SK-N-SH (cell line): ENCODE measurements around the gene IFNA5. TPM values are rescaled to one million over a fixed set of nuclear protein-coding genes. Genes with fewer than 3 reads are reported as not detected.

ENCODE experiments used
- CTCF ChIA-PET: fragments of 300-600, 350-600 bp; formaldehyde crosslinking; extraction: SDS; loops from one replicate; lab custom pipeline; 2021; lab: Yijun Ruan, JAX
- POLR2A ChIA-PET: fragments of 350-600 bp; sonication (Branson Sonifier 250); formaldehyde crosslinking; extraction: SDS; loops from one replicate; lab custom pipeline; 2020; ENCODE audit warnings: antibody characterized with exemption, inconsistent platforms; lab: Yijun Ruan, JAX
- DNase-seq: peaks from one replicate; pipeline ENCODE4 v3.0.0; 2012
- H2AFZ ChIP-seq: fragments of 200-600 bp; sonication (generic); 2 replicates; pipeline ENCODE4 v1.8.1; 2016; ENCODE audit warnings: antibody characterized with exemption, mild to moderate bottlenecking, low read depth
- H3F3A ChIP-seq: fragments of 200-600 bp; sonication (generic); replicated peaks from 2 replicates; pipeline ENCODE3; 2016; ENCODE audit warnings: antibody characterized with exemption, mild to moderate bottlenecking; ENCODE audit not compliant: insufficient read depth
- H3K27ac ChIP-seq, 2 experiments: fragments of 200-500 bp in 1 of 2; fragments of 200-600 bp in 1 of 2; sonication (Bioruptor generic) in 1 of 2; sonication (generic), shearing (Covaris generic) in 1 of 2; 2 replicates each; pipeline versions ENCODE4 v1.5.1 to v1.6.1; 2014 to 2016; ENCODE audit warnings: low read depth in 2 of 2, inconsistent platforms in 1 of 2, low read length in 1 of 2, mild to moderate bottlenecking in 1 of 2, mixed read lengths in 1 of 2
- H3K27me3 ChIP-seq: fragments of 200-600 bp; sonication (generic), shearing (Covaris generic); 2 replicates; pipeline ENCODE4 v1.6.1; 2016; ENCODE audit warnings: mixed run types; ENCODE audit not compliant: insufficient read depth
- H3K36me3 ChIP-seq, 2 experiments: fragments of 200-500 bp in 1 of 2; fragments of 200-600 bp in 1 of 2; sonication (Bioruptor generic) in 1 of 2; sonication (generic) in 1 of 2; replicated peaks in 1 of 2; 2 replicates each; pipeline versions ENCODE3 to v1.5.1; 2014 to 2016; ENCODE audit warnings: low read length in 1 of 2, mild to moderate bottlenecking in 1 of 2; ENCODE audit not compliant: insufficient read depth in 2 of 2, control insufficient read depth in 1 of 2
- H3K4me1 ChIP-seq, 2 experiments: fragments of 200-500 bp in 1 of 2; fragments of 200-600 bp in 1 of 2; sonication (Bioruptor generic) in 1 of 2; sonication (generic), shearing (Covaris generic) in 1 of 2; 2 replicates each; pipeline versions ENCODE4 v1.5.1 to v1.6.1; 2014 to 2016; ENCODE audit warnings: low read depth in 1 of 2, low read length in 1 of 2, mixed run types in 1 of 2; ENCODE audit not compliant: insufficient read depth in 2 of 2, control insufficient read depth in 1 of 2
- H3K4me2 ChIP-seq: fragments of 200-600 bp; sonication (generic), shearing (Covaris generic); 2 replicates; pipeline ENCODE4 v1.6.1; 2017; ENCODE audit warnings: mixed run types
- H3K4me3 ChIP-seq, 2 experiments: fragments of 200-500 bp in 1 of 2; fragments of 200-600 bp in 1 of 2; sonication (Bioruptor generic) in 1 of 2; sonication (generic), shearing (Covaris generic) in 1 of 2; 2 replicates each; pipeline versions ENCODE4 v1.5.1 to v1.8.1; 2014 to 2016; ENCODE audit warnings: low read depth in 2 of 2, inconsistent platforms in 1 of 2, low read length in 1 of 2, mild to moderate bottlenecking in 1 of 2, mixed read lengths in 1 of 2, moderate library complexity in 1 of 2
- H3K79me2 ChIP-seq: fragments of 200-600 bp; sonication (generic); 2 replicates; pipeline ENCODE4 v1.8.1; 2017; ENCODE audit warnings: mild to moderate bottlenecking; ENCODE audit not compliant: insufficient read depth
- H3K9ac ChIP-seq: fragments of 200-600 bp; sonication (generic); 2 replicates; pipeline ENCODE4 v1.6.1; 2017; ENCODE audit warnings: mixed run types
- H3K9me2 ChIP-seq: fragments of 200-600 bp; sonication (generic); 2 replicates; pipeline ENCODE4 v1.6.1; 2017; ENCODE audit warnings: mixed run types
- H3K9me3 ChIP-seq: fragments of 200-600 bp; sonication (generic); 2 replicates; pipeline ENCODE4 v1.6.1; 2017; ENCODE audit warnings: mixed run types, mild to moderate bottlenecking, moderate library complexity
- H4K20me1 ChIP-seq: fragments of 200-600 bp; sonication (generic); 2 replicates; pipeline ENCODE4 v1.6.1; 2017; ENCODE audit warnings: mild to moderate bottlenecking, mixed run types; ENCODE audit not compliant: insufficient read depth
- CHD2 ChIP-seq: fragments of 150-350 bp; IDR thresholded peaks from 2 replicates; pipeline ENCODE4 v1.6.1; 2018; ENCODE audit warnings: low read length; ENCODE audit not compliant: partially characterized antibody
- FOXM1 ChIP-seq: IDR thresholded peaks from 2 replicates; pipeline ENCODE4 v1.4.0; 2012; ENCODE audit warnings: low read depth, mild to moderate bottlenecking
- GABPA ChIP-seq: IDR thresholded peaks from 2 replicates; pipeline ENCODE4 v1.4.0; 2012; ENCODE audit warnings: low read depth, mild to moderate bottlenecking
- MEF2A ChIP-seq: IDR thresholded peaks from 2 replicates; pipeline ENCODE4 v1.4.0; 2012; ENCODE audit warnings: low read depth, borderline replicate concordance
- MXI1 ChIP-seq: IDR thresholded peaks from 2 replicates; pipeline ENCODE4 v1.6.1; 2012; ENCODE audit warnings: mild to moderate bottlenecking, low read depth, low read length, improper control_type of control experiment
- NFIC ChIP-seq: IDR thresholded peaks from 2 replicates; pipeline ENCODE4 v1.4.0; 2012; ENCODE audit warnings: borderline replicate concordance
- POLR2AphosphoS5 ChIP-seq: IDR thresholded peaks from 2 replicates; pipeline ENCODE4 v1.6.1; 2012; ENCODE audit warnings: low read depth, low read length
- RFX5 ChIP-seq: IDR thresholded peaks from 2 replicates; pipeline ENCODE4 v1.6.1; 2012; ENCODE audit warnings: mild to moderate bottlenecking, improper control_type of control experiment, low read length
- SIN3A ChIP-seq: IDR thresholded peaks from 2 replicates; pipeline ENCODE4 v1.6.1; 2012; ENCODE audit warnings: low read depth, mild to moderate bottlenecking, low read length, moderate library complexity, borderline replicate concordance
- TCF12 ChIP-seq: IDR thresholded peaks from 2 replicates; pipeline ENCODE4 v1.4.0; 2012
- WGBS: methylation state at CpG from one replicate; pipeline ENCODE4 v1.1.6; 2017; ENCODE audit warnings: low lambda C conversion rate; 5-methylcytosine and 5-hydroxymethylcytosine counted together
- polyA plus RNA-seq, 3 experiments: library from polyadenylated mRNA; depleted of rRNA; stranded (reverse); fragments of >200 nt; gene quantifications; 2 replicates each; pipeline ENCODE4 v1.2.3, GENCODE V29; 2012
- TF ChIP-seq, protein P1 (sequence below): IDR thresholded peaks from 2 replicates; pipeline ENCODE4 v1.4.0; 2012; ENCODE audit warnings: low read depth
- TF ChIP-seq, protein P2 (sequence below): IDR thresholded peaks from 2 replicates; pipeline ENCODE4 v1.4.0; 2012; ENCODE audit warnings: low read depth, borderline replicate concordance
- TF ChIP-seq, protein P3 (sequence below): fragments of 150-350 bp; IDR thresholded peaks from 2 replicates; pipeline ENCODE4 v1.6.1; 2017; ENCODE audit warnings: antibody characterized with exemption, low read length, low read depth, borderline replicate concordance
- TF ChIP-seq, protein P4 (sequence below): IDR thresholded peaks from 2 replicates; pipeline ENCODE4; 2012
- TF ChIP-seq, protein P5 (sequence below): fragments of 150-350 bp; IDR thresholded peaks from 2 replicates; pipeline ENCODE4 v1.6.1; 2016; ENCODE audit warnings: mild to moderate bottlenecking, low read depth, low read length

The IFNA5 gene
- polyA plus RNA-seq, 1 of the 3 experiments (the other 2 are of a cell fraction): not detected

DNA sequence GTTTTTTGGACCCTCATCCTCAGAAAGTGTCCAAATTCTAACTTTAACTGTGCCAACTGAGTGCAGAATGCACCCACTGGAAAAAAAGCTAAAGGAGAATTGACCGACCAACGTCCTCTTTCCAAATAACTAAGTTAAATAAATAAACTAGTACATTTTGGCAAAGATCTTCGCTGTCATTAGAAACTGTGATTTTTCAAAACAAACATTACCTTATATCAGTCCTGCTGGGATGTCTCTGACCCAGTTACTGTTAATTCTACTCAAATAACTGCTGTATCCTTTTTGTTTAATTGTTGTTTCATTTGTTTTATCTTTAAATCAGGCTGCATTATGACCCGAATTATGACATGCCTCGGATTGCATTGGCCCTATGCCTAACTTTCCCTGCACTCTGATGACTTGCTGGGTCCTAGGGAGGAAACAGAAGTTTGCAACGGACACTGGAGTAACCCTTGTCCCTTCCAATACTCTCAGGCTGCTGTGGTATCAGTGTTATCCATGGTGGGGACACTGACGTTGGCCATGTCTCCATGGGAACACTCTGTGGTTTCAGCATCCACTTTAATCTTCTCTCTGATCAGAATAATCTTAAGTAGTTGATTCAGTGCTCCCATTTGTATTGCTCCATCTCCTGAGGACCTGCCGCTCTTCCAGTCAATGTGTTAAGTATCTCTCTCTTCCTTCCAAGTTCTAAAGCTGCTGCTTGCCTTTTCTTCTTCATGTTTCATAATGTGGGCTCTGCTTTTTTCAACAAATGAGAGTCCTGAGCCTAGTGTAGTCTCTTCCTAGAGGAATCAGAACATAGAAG, 11.1 kb upstream of the IFNA5 start:
- no peak overlapping the region for H2AFZ ChIP-seq
- CTCF ChIA-PET: interaction anchor here (1.8 to 13.7 kb wide), 3 partner anchors 11 to 77 kb away, joined by 3 to 239 read pairs (median 9); no protein-coding TSS in a partner anchor
- TF ChIP-seq MEF2A: no peak
- TF ChIP-seq, protein P1, sequence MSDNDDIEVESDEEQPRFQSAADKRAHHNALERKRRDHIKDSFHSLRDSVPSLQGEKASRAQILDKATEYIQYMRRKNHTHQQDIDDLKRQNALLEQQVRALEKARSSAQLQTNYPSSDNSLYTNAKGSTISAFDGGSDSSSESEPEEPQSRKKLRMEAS: no peak
- no peak for TF ChIP-seq CHD2
- TF ChIP-seq, protein P2, sequence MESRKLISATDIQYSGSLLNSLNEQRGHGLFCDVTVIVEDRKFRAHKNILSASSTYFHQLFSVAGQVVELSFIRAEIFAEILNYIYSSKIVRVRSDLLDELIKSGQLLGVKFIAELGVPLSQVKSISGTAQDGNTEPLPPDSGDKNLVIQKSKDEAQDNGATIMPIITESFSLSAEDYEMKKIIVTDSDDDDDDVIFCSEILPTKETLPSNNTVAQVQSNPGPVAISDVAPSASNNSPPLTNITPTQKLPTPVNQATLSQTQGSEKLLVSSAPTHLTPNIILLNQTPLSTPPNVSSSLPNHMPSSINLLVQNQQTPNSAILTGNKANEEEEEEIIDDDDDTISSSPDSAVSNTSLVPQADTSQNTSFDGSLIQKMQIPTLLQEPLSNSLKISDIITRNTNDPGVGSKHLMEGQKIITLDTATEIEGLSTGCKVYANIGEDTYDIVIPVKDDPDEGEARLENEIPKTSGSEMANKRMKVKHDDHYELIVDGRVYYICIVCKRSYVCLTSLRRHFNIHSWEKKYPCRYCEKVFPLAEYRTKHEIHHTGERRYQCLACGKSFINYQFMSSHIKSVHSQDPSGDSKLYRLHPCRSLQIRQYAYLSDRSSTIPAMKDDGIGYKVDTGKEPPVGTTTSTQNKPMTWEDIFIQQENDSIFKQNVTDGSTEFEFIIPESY: no peak
- TF ChIP-seq, protein P3, sequence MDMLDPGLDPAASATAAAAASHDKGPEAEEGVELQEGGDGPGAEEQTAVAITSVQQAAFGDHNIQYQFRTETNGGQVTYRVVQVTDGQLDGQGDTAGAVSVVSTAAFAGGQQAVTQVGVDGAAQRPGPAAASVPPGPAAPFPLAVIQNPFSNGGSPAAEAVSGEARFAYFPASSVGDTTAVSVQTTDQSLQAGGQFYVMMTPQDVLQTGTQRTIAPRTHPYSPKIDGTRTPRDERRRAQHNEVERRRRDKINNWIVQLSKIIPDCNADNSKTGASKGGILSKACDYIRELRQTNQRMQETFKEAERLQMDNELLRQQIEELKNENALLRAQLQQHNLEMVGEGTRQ: no peak
- TF ChIP-seq POLR2AphosphoS5: no peak
- TF ChIP-seq, protein P4, sequence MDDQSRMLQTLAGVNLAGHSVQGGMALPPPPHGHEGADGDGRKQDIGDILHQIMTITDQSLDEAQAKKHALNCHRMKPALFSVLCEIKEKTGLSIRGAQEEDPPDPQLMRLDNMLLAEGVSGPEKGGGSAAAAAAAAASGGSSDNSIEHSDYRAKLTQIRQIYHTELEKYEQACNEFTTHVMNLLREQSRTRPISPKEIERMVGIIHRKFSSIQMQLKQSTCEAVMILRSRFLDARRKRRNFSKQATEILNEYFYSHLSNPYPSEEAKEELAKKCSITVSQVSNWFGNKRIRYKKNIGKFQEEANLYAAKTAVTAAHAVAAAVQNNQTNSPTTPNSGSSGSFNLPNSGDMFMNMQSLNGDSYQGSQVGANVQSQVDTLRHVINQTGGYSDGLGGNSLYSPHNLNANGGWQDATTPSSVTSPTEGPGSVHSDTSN: no peak
- TF ChIP-seq MXI1: no peak
- TF ChIP-seq SIN3A: no peak
- TF ChIP-seq, protein P5, sequence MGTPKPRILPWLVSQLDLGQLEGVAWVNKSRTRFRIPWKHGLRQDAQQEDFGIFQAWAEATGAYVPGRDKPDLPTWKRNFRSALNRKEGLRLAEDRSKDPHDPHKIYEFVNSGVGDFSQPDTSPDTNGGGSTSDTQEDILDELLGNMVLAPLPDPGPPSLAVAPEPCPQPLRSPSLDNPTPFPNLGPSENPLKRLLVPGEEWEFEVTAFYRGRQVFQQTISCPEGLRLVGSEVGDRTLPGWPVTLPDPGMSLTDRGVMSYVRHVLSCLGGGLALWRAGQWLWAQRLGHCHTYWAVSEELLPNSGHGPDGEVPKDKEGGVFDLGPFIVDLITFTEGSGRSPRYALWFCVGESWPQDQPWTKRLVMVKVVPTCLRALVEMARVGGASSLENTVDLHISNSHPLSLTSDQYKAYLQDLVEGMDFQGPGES: no peak
- no peak for TF ChIP-seq RFX5
- TF ChIP-seq NFIC: no peak
- TF ChIP-seq TCF12: no peak
- TF ChIP-seq GABPA: no peak
- no peak for TF ChIP-seq FOXM1
- TF ChIP-seq, all 33 proteins: peak for 0
- Histone ChIP-seq H3K9me2 (no peaks in the 10 kb centered on the region), H3K27ac (no peak overlapping the region), H3K4me2 (0 out of 2 replicates have a peak overlapping the region, but pooled peaks have one; percentile 16), H3K79me2 (no peaks in the 10 kb centered on the region), H4K20me1 (no peaks in the 10 kb centered on the region), H3K4me1 (no peaks in the 10 kb centered on the region), H3K4me3 (no peak overlapping the region), H3F3A (no peaks in the 10 kb centered on the region), H3K27me3 (peaks cover 6% of the 10 kb centered on the region), H3K9me3 (no peaks in the 10 kb centered on the region), H3K36me3 (peaks cover 3 to 4% of the 10 kb centered on the region in 2 experiments), H3K9ac (no peak overlapping the region)
- 9% methylated on average over 8 of the region's 8 CpGs for WGBS
- no peak for DNase-seq
- POLR2A ChIA-PET: no interaction called here
